GM08714 (cell line): ENCODE measurements around the gene XYLT1.
"Not testable (repeated sequence)": the region's sequence is repeated elsewhere in the genome, so short reads cannot be mapped to it uniquely, and the experiment has no call there.

Source experiments
- H3K4me3 ChIP-seq: fragments of 200-500 bp; sonication (Bioruptor generic); 2 replicates; pipeline ENCODE4 v1.5.1; 2014; ENCODE audit warnings: mild to moderate bottlenecking, low read length, inconsistent platforms
- ZNF274 ChIP-seq: IDR thresholded peaks from 2 replicates; pipeline ENCODE4 v1.6.1; 2012; ENCODE audit warnings: mild to moderate bottlenecking, low read depth, low read length

XYLT1 gene

DNA sequence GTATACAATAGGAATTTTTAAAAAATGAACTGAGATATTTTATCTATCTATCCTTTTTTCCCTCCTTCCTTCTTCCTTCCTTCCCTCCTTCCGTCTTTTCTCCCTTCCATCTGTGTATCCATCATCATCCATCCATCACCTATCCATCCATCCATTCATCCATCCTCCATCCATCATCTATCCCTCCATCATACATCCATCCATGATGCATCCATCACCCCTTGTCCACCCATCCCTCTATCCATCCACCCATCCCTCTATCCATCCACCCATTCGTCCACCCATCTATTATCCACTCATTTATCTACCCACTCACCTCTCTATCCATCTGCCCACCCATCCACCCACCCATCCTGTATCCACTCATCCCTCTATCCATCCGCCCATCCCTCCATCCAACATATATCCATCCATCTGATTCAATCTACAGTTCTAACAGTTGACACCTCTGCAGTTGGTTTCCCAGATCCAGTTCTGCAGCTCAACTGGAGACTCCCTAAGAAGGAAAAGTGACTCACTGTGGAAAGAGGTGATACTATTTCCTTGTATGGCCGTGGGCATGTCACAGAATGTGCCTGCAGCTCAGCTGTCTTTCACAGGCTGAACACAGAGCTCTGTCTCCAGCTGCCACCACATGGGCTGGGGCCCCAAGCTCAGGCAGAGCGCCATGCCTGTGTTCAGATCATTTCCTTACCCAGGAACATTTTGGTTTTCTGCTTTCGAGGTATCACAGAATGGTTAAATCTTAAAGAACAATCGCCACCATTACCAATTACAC is 130.8 kb downstream of the XYLT1 start:
- no peak for TF ChIP-seq ZNF274
- no peak overlapping the region for H3K4me3 ChIP-seq

DNA sequence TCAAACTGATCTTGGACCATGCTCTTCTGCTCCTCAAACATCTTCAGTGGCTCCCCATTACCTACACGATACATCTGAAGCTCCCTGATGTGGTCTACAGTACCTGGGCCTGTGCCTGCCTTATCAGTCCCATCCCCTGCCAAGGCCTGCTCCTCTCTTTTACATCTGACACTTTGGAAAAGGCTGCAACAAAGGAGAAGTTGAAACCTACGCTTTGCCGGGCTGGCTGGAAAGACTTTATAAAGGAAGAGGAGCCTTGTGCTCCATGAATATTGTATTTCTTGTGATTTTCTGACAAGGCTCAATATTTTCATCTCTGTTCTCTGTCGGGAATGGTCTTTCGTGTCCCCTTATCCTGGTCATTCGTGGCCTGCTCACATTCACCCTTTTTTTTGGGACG is 132.5 kb downstream of the XYLT1 start:
- no peak for TF ChIP-seq ZNF274
- no peak overlapping the region for H3K4me3 ChIP-seq

DNA sequence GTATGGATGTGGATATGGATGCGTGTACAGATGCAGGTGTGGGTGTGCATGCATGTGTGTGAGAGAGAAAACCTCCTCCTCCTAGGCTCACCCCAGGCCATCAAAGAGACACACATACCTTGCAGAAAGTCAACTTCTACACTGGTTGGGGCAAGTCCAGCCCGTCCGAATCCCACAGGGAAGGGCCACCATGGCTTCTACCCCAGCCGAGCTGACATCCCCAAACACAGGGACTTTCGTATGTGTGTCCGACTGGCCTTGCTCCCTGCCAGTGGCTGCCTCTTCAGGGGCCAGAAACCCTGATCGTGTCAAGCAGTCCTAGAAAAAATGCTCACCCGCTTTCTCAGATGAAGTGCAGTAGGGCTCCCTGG is 134.2 kb downstream of the XYLT1 start:
- H3K4me3 ChIP-seq = no peak overlapping the region
- no peak for TF ChIP-seq ZNF274

DNA sequence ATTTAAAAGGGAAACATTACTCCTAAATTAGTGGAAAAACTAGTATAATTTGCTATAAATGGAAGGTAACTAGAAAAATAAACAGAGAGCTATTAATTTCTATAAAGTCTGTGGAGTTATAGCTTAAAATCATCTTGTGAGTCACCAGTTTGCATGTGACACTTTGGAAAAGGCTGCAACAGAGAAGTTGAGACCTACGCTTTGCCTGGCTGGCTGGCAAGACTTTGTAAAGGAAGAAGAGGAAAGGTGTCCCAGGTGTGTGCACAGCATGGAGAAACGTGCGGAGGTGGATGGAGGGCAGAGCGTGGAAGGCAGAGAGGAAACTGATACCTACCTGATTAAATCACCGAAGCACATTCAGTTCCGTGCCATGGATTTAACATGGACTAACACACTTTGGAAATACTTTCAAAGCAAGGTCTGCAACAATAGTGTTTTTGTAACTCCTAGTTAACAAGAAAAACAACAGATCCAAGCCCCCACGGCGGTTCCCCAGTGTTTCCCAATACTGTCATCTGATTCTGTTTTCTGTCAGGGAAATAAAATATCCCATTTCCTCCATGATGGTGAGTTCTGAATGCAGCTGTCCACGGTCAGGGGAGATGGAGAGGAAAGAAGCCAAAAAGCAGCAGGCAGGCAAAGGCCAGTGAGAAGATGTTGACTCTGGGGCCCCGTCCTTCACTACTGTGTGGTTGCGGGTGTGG is 134.8 kb downstream of the XYLT1 start:
- no peak overlapping the region for H3K4me3 ChIP-seq
- TF ChIP-seq ZNF274 = no peak

DNA sequence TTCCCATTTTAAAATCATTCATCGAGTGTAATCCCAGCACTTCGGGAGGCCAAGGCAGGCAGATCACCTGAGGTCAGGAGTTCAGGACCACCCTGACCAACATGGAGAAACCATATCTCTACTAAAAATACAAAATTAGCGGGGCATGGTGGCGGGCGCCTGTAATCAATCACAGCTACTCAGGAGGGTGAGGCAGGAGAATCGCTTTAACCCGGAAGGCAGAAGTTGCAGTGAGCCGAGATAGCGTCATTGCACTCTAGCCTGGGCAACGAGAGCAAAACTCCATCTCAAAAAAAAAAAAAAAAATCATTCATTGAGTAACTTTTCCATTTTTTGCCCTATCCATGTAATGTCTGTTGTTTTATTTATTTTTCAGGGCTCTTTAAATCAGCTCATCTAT is 135.4 kb downstream of the XYLT1 start:
- H3K4me3 ChIP-seq = not testable (repeated sequence)

DNA sequence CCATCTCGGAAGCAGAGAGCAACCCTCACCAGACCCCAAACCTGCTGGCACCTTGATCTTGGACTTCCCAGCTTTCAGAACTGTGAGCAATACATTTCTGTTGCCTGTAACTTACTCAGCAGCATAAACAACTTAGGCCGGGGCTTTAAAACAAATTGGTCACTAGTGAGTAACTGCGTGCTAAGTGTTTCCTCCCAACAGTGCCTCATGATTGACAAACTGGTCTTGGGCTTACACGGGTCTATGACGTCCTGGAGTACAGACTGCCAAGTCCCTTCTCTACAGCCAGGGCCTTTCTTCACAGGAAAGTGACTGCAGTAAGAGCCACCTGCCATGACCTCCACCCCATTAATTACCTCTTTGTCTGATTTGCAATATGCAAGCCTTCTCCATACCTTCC is 136.7 kb downstream of the XYLT1 start:
- H3K4me3 ChIP-seq = no peak overlapping the region
- TF ChIP-seq ZNF274 = no peak

DNA sequence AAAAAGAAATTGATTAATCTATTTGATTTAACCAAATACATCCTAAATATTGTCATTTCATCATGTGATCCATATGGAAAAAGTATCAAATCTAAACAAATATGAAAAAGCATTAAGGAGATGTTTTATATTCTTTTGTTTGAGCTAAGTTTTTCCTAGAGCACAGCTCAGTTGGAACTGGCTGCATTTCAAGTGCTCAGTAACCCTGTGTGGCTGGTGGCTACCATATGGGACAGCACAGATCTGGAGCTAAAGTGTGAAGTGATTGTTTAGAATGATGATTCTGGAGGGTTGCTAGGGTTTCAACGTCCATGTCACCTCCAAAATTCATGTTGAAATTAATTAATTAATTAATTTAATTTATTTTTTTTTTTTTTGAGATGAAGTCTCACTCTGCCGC is 137.5 kb downstream of the XYLT1 start:
- TF ChIP-seq ZNF274 = no peak
- no peak overlapping the region for H3K4me3 ChIP-seq

DNA sequence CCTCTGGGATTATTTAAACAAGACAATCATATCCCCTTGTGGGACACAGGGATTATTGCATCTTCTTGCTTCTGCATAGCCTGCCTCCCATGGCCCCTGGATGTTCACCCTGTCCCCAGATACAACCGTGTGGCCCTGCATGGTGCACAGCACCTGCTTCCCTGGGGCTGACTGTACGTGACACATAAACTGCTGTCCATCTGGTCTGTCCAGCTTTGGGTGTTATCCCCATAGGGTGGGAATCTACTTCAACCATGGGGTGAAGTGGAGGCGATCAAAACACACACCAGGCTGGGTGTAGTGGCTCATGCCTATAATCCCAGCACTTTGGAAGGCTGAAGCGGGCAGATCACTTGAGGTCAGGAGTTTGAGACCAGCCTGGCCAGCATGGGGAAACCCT is 138.8 kb downstream of the XYLT1 start:
- TF ChIP-seq ZNF274 = no peak
- no peak overlapping the region for H3K4me3 ChIP-seq

DNA sequence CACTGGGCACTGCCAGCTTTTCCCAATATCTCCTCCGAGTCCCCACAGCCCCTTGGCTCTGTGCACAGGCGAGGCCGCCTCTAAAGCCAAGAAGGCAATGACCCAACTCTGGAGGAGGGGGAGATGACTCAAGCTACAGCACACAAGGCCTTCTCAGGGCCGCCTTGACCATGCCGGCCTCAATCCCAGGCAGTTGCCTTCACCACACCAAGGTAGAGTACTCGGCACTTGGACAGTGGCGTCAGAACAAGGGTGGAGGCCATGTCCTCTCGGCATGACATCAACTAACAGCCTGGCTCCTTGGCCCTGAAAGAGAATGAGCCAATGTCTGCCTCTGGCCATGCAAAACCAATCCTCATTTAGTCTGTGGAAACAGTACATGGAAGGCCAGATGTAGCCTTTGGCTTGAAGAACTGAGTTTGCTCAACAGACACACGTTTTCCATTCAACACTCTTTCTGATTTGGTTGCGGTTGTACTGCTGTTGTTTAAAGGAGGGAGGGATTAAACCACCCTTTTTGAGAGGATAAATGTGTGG is 139.6 kb downstream of the XYLT1 start:
- H3K4me3 ChIP-seq = no peak overlapping the region
- no peak for TF ChIP-seq ZNF274

DNA sequence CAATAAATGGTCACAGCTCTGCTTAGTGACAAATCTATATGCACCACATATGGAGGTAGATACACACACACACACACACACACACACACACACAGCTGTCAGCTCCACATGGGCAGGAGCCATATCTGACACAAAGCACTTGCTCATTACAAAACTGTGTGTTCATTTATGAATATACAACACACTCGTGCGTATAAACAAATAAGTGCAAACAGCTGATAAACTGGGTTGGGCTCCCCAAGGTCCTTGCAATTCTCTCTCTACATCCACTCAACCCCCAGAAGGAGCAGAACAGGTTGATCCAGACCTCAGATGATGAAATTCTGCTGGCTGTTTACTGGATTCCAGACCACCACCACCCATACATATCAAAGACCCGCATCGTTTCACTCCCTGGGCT is 140.7 kb downstream of the XYLT1 start:
- no peak for TF ChIP-seq ZNF274
- H3K4me3 ChIP-seq = no peak overlapping the region

DNA sequence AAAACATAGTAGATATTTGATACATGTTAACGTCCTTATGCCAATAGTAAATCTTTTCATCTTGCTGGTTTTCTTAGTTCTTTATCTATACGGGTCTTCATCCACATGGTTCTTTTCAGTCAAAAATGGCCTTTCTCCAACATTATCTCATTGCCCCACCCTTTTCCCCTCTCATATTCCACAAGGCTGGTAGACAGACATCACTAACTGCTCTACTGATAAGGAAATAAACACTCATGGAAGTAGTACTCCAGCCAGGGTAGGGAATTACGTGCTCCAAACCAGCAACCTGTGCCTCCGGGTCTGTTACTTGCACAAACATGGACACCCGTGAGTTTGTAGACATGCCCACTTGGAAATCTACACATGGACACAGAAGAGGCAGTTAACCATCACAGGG is 141.4 kb downstream of the XYLT1 start:
- H3K4me3 ChIP-seq = no peak overlapping the region
- no peak for TF ChIP-seq ZNF274

DNA sequence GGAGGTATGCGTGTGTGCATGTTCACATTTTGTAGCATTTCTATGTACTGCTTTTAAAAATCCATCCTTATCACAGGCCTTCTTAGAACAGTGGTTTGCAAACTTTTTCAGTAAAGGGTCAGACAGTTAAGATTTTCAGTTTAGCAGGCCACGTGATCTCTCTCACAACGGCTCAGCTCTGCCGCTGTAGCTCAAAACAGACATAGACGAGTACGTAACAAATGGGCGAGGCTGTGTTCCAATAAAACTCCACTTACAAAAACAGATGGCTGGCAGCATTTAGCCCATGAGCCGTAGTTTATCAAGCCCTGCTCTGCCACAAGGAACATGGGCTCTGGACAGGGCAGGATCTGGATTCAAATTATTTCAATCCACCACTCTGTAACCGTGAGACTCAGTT is 141.8 kb downstream of the XYLT1 start:
- TF ChIP-seq ZNF274 = no peak

DNA sequence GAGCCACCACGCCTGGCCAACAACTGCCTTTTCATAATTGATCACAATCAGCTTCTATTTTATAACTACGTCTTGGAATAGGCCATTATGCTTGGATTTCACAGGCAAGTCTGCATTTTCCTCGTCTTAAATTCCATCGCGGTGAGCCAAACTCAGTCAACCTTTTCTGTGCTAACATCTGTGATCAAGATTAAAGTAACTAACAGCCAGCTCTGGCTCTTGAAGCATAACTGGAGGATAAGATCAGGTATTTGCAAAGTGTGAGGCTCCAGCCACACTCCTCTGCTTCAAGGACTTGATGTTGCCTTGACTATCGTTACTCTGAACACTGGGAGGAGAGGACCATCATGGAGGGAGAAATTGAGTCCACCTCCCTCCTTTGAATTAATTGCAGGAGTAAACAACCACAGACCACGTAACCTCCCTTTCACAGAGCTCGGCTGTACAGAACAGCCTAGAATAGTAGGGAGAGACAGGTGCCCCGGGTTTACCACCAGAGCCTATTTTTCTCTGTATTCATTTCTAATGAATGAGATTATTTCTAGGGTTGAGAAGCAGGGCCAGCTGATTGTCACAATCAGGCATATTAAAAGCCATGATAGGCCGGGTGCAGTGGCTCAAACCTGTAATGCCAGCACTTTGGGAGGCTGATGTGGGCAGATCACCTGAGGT is 143.0 kb downstream of the XYLT1 start:
- TF ChIP-seq ZNF274 = no peak
- no peak overlapping the region for H3K4me3 ChIP-seq

More for the DNA sequence above, 141.8 kb downstream of the XYLT1 start:
- H3K4me3 ChIP-seq = no peak overlapping the region

DNA sequence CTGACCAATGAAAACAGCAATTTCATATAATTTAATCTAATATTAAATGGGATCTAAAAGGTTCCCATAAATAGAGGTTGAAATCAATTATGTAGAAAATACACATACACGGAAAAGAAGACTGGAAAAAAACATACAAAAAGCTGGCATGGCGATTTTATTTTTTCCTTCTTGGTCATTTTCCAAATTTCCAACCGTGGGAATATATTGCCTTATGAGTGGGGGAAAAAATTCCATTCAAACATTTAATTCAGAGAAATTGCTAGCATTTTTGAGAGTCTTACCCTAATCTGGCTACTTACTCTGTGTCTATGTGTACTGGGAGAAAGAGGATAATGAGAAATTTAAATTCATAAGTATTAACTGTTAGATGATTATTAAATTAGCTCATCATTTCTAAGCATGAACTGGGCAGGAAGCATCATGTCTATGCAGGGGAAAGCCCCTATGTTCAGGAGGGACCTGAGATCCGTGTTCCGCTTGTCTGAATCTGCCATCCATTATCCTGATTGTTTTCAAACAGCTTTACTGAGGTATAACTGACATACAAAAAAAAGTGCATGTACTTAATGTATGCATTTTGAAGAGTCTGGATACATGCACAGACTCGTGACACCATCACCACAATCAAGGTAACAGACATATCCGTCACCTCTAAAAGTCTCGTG is 145.2 kb downstream of the XYLT1 start:
- H3K4me3 ChIP-seq = no peak overlapping the region
- TF ChIP-seq ZNF274 = no peak
